HAP-1 (cell line): ENCODE measurements around the gene BRD3OS.

Experiments
- DNase-seq, 2 experiments: peaks; one replicate each; pipeline ENCODE4 v3.0.0-alpha.2; 2016 to 2020; ENCODE audit warnings: low spot score in 2 of 2
- H3K27me3 ChIP-seq: fragments of 250-450 bp; sonication (Bioruptor Pico); 2 replicates; pipeline ENCODE4 v1.5.1; 2020; ENCODE audit warnings: low read depth, mild to moderate bottlenecking, moderate library complexity
- H3K36me3 ChIP-seq: fragments of 250-450 bp; sonication (Bioruptor Pico); replicated peaks from 2 replicates; pipeline ENCODE4 v1.5.1; 2020; ENCODE audit warnings: mild to moderate bottlenecking
- H3K4me1 ChIP-seq: fragments of 250-450 bp; sonication (Bioruptor Pico); 2 replicates; pipeline ENCODE4 v1.5.1; 2020; ENCODE audit warnings: mild to moderate bottlenecking
- H3K4me3 ChIP-seq: fragments of 250-450 bp; sonication (Bioruptor Pico); 2 replicates; pipeline ENCODE4 v1.5.1; 2020; ENCODE audit warnings: mild to moderate bottlenecking, moderate library complexity
- H3K9me3 ChIP-seq: fragments of 250-450 bp; sonication (Bioruptor Pico); 2 replicates; pipeline ENCODE4 v1.5.1; 2020; ENCODE audit warnings: mild to moderate bottlenecking, moderate library complexity
- in situ Hi-C: fragments of 300-500 bp; cut with MboI; formaldehyde crosslinking; loops from 3 replicates; pipeline ENCODE4 v1.14.3; 2020; ENCODE audit warnings: low sequenced_read_pairs, inconsistent platforms, mixed read lengths

BRD3OS gene

DNA sequence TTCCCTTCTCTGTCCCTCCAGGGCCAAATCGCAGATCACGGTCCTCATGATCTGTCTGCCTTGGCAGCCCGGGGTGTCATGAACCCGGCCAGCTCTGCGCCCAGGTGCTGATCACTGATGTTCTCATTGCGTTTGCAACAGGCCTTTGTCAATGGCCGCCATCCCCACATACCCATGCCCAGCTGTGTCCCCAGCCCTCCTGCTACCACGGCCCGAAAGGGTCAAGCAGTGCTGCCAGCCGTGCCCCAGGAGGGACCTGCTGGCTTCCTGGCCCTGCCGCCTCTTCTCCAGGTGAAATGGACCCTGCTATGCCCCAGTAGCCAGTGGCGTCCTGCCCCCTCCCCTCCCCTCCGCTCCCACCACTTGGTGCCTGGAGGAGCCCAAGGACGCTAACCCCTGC lies 20.4 kb upstream of the BRD3OS start:
- H3K27me3 ChIP-seq = no peaks in the 10 kb centered on the region
- no peak overlapping the region for H3K4me3 ChIP-seq
- no peaks in the 10 kb centered on the region for H3K36me3 ChIP-seq
- in situ Hi-C loops = no loop called here
- H3K4me1 ChIP-seq = no peaks in the 10 kb centered on the region
- DNase-seq = no peak
- H3K9me3 ChIP-seq = no peaks in the 10 kb centered on the region

DNA sequence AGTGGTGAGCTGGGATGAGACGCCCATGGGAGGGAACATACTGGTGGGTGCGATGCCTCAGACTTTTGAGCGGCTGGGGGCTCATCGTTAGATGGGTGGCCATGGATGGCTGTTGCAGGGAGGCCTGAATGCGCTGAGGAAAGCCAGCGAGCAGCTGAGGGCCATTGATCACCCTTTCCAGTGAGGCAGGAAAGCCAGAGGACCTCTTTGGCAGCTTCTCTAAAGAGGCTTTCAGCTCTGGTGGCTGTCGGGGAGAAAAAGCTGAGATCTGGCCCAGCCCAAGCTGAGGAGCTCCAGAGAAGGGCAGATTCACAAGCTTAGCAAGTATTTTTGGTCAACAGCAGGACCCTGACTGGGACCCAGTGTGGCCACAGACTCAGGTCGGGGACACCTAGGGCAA lies 19.9 kb upstream of the BRD3OS start:
- H3K4me1 ChIP-seq = no peaks in the 10 kb centered on the region
- no peaks in the 10 kb centered on the region for H3K9me3 ChIP-seq
- no peaks in the 10 kb centered on the region for H3K36me3 ChIP-seq
- H3K4me3 ChIP-seq = no peak overlapping the region
- no peaks in the 10 kb centered on the region for H3K27me3 ChIP-seq
- in situ Hi-C loops = no loop called here
- DNase-seq = no peak

DNA sequence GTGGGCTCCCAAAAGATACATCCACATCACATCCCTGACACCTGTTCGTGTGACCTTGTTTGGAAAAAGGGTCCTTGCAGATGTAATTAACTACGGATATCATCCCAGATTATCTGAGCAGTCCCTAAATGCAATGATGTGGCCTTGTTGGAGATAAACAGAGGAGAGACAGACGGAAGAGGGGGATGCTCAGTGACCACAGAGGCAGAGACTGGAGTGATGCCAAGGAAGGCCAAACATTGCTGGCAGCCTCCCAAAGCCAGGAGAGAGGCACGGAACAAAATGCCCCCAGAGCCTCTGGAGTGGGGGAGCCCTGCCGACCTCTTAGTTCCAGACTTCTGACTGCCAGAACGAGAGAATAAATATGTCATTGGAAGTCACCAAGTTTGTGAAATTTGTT lies 18.1 kb upstream of the BRD3OS start:
- Histone ChIP-seq H3K4me3 (no peak overlapping the region), H3K4me1 (no peaks in the 10 kb centered on the region), H3K27me3 (no peaks in the 10 kb centered on the region), H3K9me3 (peaks cover 3% of the 10 kb centered on the region; the same call in 1 of the 2 replicates), H3K36me3 (no peaks in the 10 kb centered on the region)
- DNase-seq = no peak
- in situ Hi-C loops = no loop called here

DNA sequence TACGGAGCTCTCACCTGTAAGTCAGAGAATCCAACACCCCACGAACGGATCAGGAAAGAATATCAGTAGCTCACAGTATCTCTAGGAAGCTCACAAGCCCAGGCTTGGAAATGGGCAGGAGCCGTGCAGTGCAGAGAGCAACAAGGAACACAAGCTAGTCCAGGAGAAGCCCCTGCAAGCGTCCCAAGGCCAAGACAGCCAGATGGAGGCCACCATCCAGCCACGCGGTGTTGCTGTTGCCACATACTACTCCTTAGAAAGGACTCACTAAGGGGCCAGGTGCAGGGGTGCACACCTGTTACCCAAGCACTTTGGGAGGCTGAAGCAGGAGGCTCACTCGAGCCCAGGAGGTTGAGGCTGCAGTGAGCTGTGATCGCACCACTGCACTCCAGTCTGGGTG lies 17.7 kb upstream of the BRD3OS start:
- H3K9me3 ChIP-seq = peaks cover 3% of the 10 kb centered on the region; the same call in 1 of the 2 replicates
- no peaks in the 10 kb centered on the region for H3K27me3 ChIP-seq
- in situ Hi-C loops = no loop called here
- no peaks in the 10 kb centered on the region for H3K4me1 ChIP-seq
- H3K36me3 ChIP-seq = no peaks in the 10 kb centered on the region
- no peak overlapping the region for H3K4me3 ChIP-seq
- DNase-seq = no peak

DNA sequence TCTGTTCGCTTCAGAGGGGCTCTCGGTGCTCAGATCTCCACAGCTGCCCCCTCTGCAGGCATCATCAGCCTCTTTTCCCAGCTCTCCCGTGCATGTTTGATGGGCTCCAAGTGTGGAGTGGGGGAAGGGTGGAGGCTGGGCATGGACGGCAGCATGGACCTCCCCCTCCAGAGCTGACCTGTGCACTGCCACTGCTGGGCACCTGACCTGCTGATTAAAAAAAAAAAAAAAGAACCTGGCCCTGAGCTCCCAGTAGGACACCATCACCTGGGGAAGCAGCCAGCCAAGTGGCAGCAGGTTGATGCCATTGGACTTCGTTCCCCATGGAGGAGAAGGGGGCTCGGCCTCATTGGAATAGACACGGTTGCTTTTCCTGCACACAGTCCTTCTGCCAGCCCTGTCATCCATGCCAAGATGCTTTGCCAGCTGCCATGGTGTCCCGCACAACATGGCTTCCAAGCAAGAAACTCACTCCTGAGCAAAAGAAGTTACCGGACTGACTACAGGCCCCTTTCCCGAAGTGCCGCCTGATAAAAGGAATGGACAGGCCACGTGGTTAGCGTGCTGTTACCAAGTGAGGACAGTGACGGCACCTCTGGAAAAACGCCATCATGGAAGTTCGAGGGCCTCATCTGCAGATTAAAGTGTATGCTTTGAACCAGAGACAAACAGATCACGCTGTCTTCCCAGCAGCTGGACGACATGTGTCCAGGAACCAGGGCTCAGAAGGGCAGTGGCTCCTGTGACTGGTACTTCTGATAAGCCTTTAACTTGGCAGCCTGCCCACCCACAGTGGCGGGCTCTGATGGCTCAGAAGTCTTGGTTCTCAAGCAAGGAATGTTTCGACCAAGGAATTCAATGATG lies 14.7 kb upstream of the BRD3OS start:
- H3K4me3 ChIP-seq = no peak overlapping the region
- peaks cover 3% of the 10 kb centered on the region; the same call in 1 of the 2 replicates for H3K9me3 ChIP-seq
- H3K36me3 ChIP-seq = no peaks in the 10 kb centered on the region
- H3K4me1 ChIP-seq = no peaks in the 10 kb centered on the region
- no peaks in the 10 kb centered on the region for H3K27me3 ChIP-seq
- no peak for DNase-seq
- in situ Hi-C loops = no loop called here

DNA sequence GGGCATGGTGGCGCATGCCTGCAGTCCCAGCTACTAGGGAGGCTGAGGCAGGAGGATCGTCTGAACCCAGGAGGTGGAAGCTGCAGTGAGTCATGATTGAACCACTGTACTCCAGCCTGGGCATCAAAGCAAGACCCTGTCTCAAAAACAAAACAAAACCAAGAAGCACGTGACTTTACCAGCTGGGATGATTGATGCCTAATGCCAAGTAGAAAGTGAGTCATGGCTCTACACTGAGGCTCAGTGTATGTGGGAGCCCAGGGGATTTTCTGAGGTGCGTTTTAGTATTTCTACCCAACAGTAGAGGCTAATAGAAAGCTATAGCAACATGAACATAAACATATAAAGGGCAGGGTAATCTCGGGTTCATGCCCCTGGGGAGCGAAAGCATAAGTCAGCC lies 13.9 kb upstream of the BRD3OS start:
- in situ Hi-C loops = no loop called here
- DNase-seq = no peak
- Histone ChIP-seq H3K4me1 (no peaks in the 10 kb centered on the region), H3K27me3 (no peaks in the 10 kb centered on the region), H3K4me3 (no peak overlapping the region), H3K9me3 (peaks cover 3% of the 10 kb centered on the region; the same call in 1 of the 2 replicates), H3K36me3 (no peaks in the 10 kb centered on the region)

DNA sequence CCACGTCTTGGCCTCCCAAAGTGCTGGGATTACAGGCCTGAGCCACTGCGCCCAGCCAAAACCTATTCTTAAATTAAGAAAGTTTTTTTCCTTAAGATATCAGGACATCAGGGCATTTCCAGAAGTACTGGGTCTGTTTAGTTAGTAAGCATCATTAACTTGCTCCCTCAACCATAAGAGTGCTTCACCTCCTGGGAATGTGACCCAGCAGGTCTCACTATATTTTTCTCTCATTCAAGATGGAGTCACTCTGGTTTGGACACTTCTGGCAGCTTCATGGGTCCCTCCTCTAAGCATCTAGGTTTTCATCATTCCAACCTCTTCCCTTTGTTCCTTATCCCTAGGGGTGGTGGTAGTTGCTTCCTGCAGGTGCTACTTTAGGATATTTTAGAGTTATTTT lies 10.3 kb upstream of the BRD3OS start:
- Histone ChIP-seq H3K27me3 (no peaks in the 10 kb centered on the region), H3K9me3 (peaks cover 8% of the 10 kb centered on the region), H3K4me3 (no peak overlapping the region), H3K4me1 (no peaks in the 10 kb centered on the region), H3K36me3 (no peaks in the 10 kb centered on the region)
- in situ Hi-C loops = no loop called here
- DNase-seq = no peak

DNA sequence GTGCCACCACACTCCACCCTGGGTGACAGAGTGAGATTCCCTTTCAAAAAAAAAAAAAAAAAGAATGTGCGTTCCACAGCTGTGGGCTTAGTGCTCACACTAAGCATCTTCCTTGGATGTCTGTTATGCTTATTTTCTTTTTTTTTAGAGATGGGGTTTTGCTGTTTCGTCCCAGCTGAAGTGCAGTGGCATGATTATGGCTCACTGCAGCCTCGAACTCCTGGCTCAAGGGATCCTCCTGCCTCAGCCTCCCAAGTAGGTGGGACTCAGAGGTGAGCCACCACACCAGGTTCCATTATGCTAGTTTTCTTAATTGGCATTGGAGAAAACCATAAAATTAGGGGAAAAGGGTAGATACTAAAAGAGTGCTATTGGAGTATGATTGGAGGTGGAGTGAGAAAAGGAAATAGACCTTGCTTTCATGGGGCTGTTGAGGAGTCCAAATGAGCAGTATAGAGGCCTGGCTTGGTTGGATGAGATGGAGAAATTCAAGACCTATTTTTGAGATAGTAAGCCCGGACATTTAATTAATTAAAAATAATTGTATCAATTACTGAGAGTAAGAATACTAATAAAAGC lies 978 bp upstream of the BRD3OS start:
- no peak for DNase-seq
- in situ Hi-C loops = no loop called here
- Histone ChIP-seq H3K9me3 (peaks cover 3% of the 10 kb centered on the region; the same call in 1 of the 2 replicates), H3K4me3 (peak overlapping the region; percentile 19), H3K4me1 (peaks cover 9% of the 10 kb centered on the region), H3K36me3 (peaks cover 2% of the 10 kb centered on the region), H3K27me3 (no peaks in the 10 kb centered on the region)

DNA sequence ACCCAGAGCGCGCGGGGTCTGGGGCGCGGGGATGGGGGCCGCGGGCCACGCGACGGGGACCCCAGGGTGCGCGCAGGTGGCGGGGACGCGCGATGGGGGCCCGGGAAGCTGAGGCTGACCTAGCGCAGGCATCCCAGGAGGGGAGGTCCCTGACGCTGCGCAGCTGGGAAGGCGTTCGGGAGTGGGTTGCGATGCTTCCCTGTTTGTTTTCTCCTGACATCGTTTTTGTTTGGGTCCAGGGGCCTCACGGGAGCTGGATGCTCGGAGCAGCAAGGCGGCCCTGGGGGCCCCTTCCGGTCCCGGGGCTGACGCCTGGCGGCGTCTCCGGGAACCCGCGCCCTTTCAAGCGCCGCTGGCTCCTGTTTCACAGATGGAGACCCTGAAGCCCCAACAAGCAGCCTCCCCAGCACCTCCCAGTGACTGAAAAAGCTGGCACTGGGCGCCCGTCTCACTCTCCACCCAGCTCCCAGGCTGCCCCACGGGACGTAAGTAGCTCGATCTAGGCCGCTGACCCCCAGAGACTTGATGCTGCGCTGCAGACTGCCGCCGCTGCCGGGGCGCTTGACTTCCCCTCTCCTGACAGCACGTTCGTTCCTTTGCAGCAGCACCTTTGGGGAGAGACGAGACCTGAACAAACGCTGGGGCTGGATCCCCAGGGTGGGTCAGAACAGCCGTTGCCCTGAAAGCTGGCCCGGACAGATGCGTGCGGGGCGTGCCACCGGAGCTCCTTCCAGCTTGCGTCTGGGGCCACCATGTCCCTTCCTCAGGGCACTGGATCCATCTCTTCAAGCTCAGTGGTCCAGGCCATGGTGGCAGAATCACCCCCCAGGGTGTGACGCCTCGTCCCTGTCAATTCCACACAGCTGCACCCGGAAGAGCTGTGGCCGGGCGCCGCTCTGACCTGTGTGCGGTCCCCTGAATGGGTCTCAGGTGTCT lies 593 bp downstream of the BRD3OS start:
- peak overlapping the region; percentile 62 for H3K4me3 ChIP-seq
- no peaks in the 10 kb centered on the region for H3K27me3 ChIP-seq
- in situ Hi-C loops = no loop called here
- no peaks in the 10 kb centered on the region for H3K9me3 ChIP-seq
- H3K36me3 ChIP-seq = peaks cover 8% of the 10 kb centered on the region
- peaks cover 9% of the 10 kb centered on the region for H3K4me1 ChIP-seq
- peak; percentile 5 to 58 for DNase-seq

DNA sequence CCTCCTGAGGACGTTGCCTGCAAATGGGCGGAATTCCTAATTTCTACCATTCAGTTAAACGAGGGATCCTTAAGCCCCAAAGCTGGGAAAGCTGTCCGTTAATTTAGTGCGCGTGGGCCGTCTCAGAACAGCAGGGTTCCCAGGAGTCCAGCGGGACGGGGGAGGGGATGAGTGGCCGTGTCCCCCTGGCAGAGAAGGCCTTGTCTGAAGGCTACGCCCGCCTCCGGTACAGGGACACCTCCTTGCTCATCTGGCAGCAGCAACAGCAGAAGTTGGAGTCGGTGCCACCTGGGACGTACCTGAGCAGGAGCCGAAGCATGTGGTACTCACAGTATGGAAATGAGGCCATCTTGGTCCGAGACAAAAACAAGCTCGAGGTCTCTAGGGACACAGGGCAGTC lies 1.3 kb downstream of the BRD3OS start:
- Histone ChIP-seq H3K27me3 (no peaks in the 10 kb centered on the region), H3K9me3 (no peaks in the 10 kb centered on the region), H3K36me3 (peaks cover 14% of the 10 kb centered on the region), H3K4me1 (peaks cover 9% of the 10 kb centered on the region), H3K4me3 (no peak overlapping the region; the same call in 1 of the 2 replicates)
- in situ Hi-C loops = no loop called here
- DNase-seq = no peak

DNA sequence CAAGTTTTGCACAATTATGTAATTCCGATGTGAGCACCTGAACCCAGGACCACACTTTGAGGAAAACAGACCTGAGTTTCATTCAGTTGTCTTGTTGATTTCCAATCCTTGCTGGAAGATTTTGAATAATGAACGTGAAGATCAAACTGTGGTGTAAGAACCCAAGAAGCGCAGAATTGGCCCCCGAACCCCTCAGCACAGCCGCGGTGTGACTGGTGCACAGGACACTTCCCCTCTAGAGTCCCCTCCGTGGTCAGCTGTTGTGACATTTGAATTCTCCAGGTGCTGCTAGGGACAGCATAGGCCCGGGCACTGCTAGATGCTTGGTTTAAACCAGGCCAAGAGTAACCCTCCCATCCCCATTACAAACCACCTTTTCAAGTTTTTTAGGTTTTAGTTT lies 1.7 kb downstream of the BRD3OS start:
- H3K4me1 ChIP-seq = peaks cover 9% of the 10 kb centered on the region
- no peaks in the 10 kb centered on the region for H3K9me3 ChIP-seq
- peaks cover 17% of the 10 kb centered on the region for H3K36me3 ChIP-seq
- DNase-seq = no peak
- H3K27me3 ChIP-seq = no peaks in the 10 kb centered on the region
- in situ Hi-C loops = no loop called here
- no peak overlapping the region for H3K4me3 ChIP-seq

DNA sequence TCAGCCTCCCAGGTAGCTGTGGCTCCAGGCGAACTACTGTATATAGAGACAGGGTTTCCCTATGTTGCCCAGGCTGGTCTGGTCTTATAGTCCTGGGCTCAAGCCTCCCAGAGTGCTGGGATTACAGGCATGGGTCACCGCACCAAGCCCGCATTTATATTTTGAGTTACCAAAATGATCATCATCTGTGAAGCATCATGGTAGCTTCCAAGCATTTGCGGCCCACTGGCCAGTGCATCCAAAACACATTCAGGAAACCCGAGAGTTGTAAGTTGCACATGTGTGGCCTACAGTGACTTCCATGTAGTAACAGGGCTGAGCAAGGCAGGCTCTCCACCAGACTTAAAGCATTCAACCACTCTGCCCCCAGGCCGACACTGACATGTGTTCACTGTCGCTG lies 2.3 kb downstream of the BRD3OS start:
- DNase-seq = no peak
- in situ Hi-C loops = no loop called here
- Histone ChIP-seq H3K9me3 (no peaks in the 10 kb centered on the region), H3K4me3 (no peak overlapping the region), H3K36me3 (peaks cover 17% of the 10 kb centered on the region), H3K27me3 (no peaks in the 10 kb centered on the region), H3K4me1 (peaks cover 9% of the 10 kb centered on the region)

DNA sequence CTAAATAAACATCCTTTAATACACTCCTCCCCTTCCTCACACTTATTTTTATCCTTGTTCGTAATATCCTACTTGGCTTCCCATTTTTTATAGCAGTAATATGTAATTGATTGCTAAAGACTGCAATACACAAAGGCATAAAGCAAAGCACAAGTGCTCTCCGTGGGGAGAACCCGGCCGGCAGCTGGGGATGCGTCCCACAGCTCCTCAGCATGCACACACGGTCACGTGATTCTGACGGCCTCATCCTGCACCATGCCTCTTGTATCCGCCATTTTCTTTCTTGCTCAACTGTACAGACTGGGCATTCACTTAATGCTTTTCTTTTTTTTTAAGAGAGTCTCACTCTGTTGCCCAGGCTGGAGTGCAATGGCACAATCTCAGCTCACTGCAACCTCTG lies 2.8 kb downstream of the BRD3OS start:
- no peaks in the 10 kb centered on the region for H3K9me3 ChIP-seq
- no peak for DNase-seq
- H3K4me1 ChIP-seq = peaks cover 9% of the 10 kb centered on the region
- H3K27me3 ChIP-seq = no peaks in the 10 kb centered on the region
- no peak overlapping the region for H3K4me3 ChIP-seq
- peaks cover 20% of the 10 kb centered on the region for H3K36me3 ChIP-seq
- in situ Hi-C loops = no loop called here
